Liver (tissue), 9 donors: ENCODE measurements around the gene AAMDC. TPM values are rescaled to one million over a fixed set of nuclear protein-coding genes. Genes with fewer than 3 reads are reported as not detected.
A peak's percentile ranks its signal among the peaks of the same experiment; 100 is the strongest.

Experiments
- DNase-seq: peaks from one replicate; pipeline ENCODE4 v3.0.0-alpha.2; 2017; ENCODE audit warnings: low spot score
- H3K27ac ChIP-seq, 2 donors: one replicate each; pipeline ENCODE4 v1.7.0; 2013; ENCODE audit warnings: inconsistent platforms in 2 of 2, low read length in 2 of 2, control low read depth in 1 of 2, low read depth in 1 of 2, mild to moderate bottlenecking in 1 of 2
- H3K27me3 ChIP-seq, 4 donors: one replicate each; pipeline versions ENCODE4 v1.6.1 to v1.7.0; 2013; ENCODE audit warnings: low read length in 3 of 4, inconsistent platforms in 1 of 4, mild to moderate bottlenecking in 1 of 4, moderate library complexity in 1 of 4; ENCODE audit not compliant: control insufficient read depth in 4 of 4, insufficient read depth in 4 of 4
- H3K36me3 ChIP-seq, 4 donors: one replicate each; pipeline versions ENCODE4 v1.6.1 to v1.7.0; 2013; ENCODE audit warnings: low read length in 3 of 4, mild to moderate bottlenecking in 3 of 4, low read depth in 1 of 4, moderate library complexity in 1 of 4; ENCODE audit not compliant: control insufficient read depth in 4 of 4, insufficient read depth in 3 of 4
- H3K4me1 ChIP-seq, 4 donors: one replicate each; pipeline versions ENCODE4 v1.6.1 to v1.7.0; 2013; ENCODE audit warnings: low read length in 3 of 4, mild to moderate bottlenecking in 3 of 4, moderate library complexity in 1 of 4; ENCODE audit not compliant: control insufficient read depth in 4 of 4, insufficient read depth in 4 of 4
- H3K4me3 ChIP-seq, 3 donors: one replicate each; pipeline versions ENCODE4 v1.6.1 to v1.7.0; 2013; ENCODE audit warnings: low read length in 3 of 3, control low read depth in 1 of 3, low read depth in 1 of 3, mild to moderate bottlenecking in 1 of 3
- H3K9ac ChIP-seq, 2 donors: one replicate each; pipeline ENCODE4 v1.7.0; 2013; ENCODE audit warnings: low read length in 2 of 2, mild to moderate bottlenecking in 2 of 2, moderate library complexity in 2 of 2, control low read depth in 1 of 2, low read depth in 1 of 2
- H3K9me3 ChIP-seq, 4 donors: one replicate each; pipeline versions ENCODE4 v1.6.1 to v1.7.0; 2013; ENCODE audit warnings: low read length in 3 of 4; ENCODE audit not compliant: control insufficient read depth in 4 of 4
- ATF3 ChIP-seq: IDR thresholded peaks from 2 replicates; pipeline ENCODE4 v1.6.1; 2016; ENCODE audit warnings: antibody characterized with exemption
- CTCF ChIP-seq: fragments of 150-350 bp; IDR thresholded peaks from 2 replicates; pipeline ENCODE4 v1.5.1; 2017; ENCODE audit warnings: improper control_type of control experiment, low read depth, low read length; ENCODE audit not compliant: missing input control
- EGR1 ChIP-seq, 2 donors: IDR thresholded peaks; 2 replicates each; pipeline ENCODE4 v1.6.1; 2016 to 2018; ENCODE audit warnings: antibody characterized with exemption in 2 of 2, low read depth in 2 of 2
- FOXA1 ChIP-seq: IDR thresholded peaks from 2 replicates; pipeline ENCODE4 v1.6.1; 2016; ENCODE audit warnings: antibody characterized with exemption
- FOXA2 ChIP-seq: IDR thresholded peaks from 2 replicates; pipeline ENCODE4 v1.6.1; 2016; ENCODE audit warnings: antibody characterized with exemption
- GABPA ChIP-seq, 2 donors: IDR thresholded peaks in 1 of 2; conservative IDR thresholded peaks in 1 of 2; 2 replicates each; pipeline ENCODE4 v1.6.1; 2016; ENCODE audit warnings: antibody characterized with exemption in 2 of 2, mild to moderate bottlenecking in 1 of 2, moderate library complexity in 1 of 2
- HNF4A ChIP-seq, 2 donors: conservative IDR thresholded peaks; 2 replicates each; pipeline ENCODE4 v1.6.1; 2016; ENCODE audit warnings: antibody characterized with exemption in 2 of 2, mild to moderate bottlenecking in 2 of 2
- HNF4G ChIP-seq: IDR thresholded peaks from 2 replicates; pipeline ENCODE4 v1.6.1; 2016; ENCODE audit warnings: antibody characterized with exemption
- JUND ChIP-seq, 2 donors: IDR thresholded peaks; 2 replicates each; pipeline ENCODE4 v1.6.1; 2016; ENCODE audit warnings: antibody characterized with exemption in 2 of 2
- MAX ChIP-seq: IDR thresholded peaks from 2 replicates; pipeline ENCODE4 v1.6.1; 2016; ENCODE audit warnings: antibody characterized with exemption
- NR2F2 ChIP-seq: IDR thresholded peaks from 2 replicates; pipeline ENCODE4 v1.6.1; 2016; ENCODE audit warnings: antibody characterized with exemption
- RAD21 ChIP-seq, 2 donors: IDR thresholded peaks; 2 replicates each; pipeline ENCODE4 v1.6.1; 2016; ENCODE audit warnings: antibody characterized with exemption in 2 of 2, mild to moderate bottlenecking in 2 of 2
- REST ChIP-seq: IDR thresholded peaks from 2 replicates; pipeline ENCODE4 v1.6.1; 2016; ENCODE audit warnings: antibody characterized with exemption, mild to moderate bottlenecking
- RXRA ChIP-seq, 2 donors: IDR thresholded peaks; 2 replicates each; pipeline ENCODE4 v1.6.1; 2017 to 2018; ENCODE audit warnings: antibody characterized with exemption in 2 of 2, mild to moderate bottlenecking in 1 of 2
- SP1 ChIP-seq: IDR thresholded peaks from 2 replicates; pipeline ENCODE4 v1.6.1; 2018; ENCODE audit warnings: antibody characterized with exemption, mild to moderate bottlenecking
- TAF1 ChIP-seq: conservative IDR thresholded peaks from 2 replicates; pipeline ENCODE4 v1.6.1; 2016; ENCODE audit warnings: antibody characterized with exemption, mild to moderate bottlenecking
- ZBTB33 ChIP-seq: IDR thresholded peaks from 2 replicates; pipeline ENCODE4 v1.6.1; 2016; ENCODE audit warnings: antibody characterized with exemption
- WGBS: extraction: QIAGEN DNeasy Blood & Tissue Kit; methylation state at CpG from one replicate; pipeline ENCODE4 v1.1.7; 2013; 5-methylcytosine and 5-hydroxymethylcytosine counted together
- polyA plus RNA-seq, 2 donors: library from polyadenylated mRNA; stranded (reverse) in 1 of 2; unstranded in 1 of 2; fragments of 200-250 nt in 1 of 2; fragments of >200 nt in 1 of 2; fragmentation: Nextera tagmentation in 1 of 2; extraction: Ambion mirVana in 1 of 2; gene quantifications; one replicate each; pipeline versions ENCODE4 v1.2.1 to v1.2.3, GENCODE V29; 2013 to 2015
- total RNA-seq, 2 donors: library from RNA; depleted of rRNA; stranded (reverse); fragments of >200 nt; gene quantifications; one replicate each; pipeline ENCODE4 v1.2.3, GENCODE V29; 2014
- donor health status: healthy.
- donor health status: healthy.
- donor health status: healthy.
- donor health status: healthy.
- donor health status: healthy.

AAMDC gene
- total and polyA plus RNA-seq, 4 donors, result 7.4 to 31.1 (median 13.7) TPM

- TF ChIP-seq ATF3 (no peak), RXRA (IDR thresholded peaks at IDR 0.05) (peak in 1 of 2 donors; percentile 38), REST (peak; percentile 7), JUND (IDR thresholded peaks at IDR 0.05) (no peak), HNF4A (conservative IDR thresholded peaks at IDR 0.05) (peak in 1 of 2 donors; percentile 37), MAX (no peak), NR2F2 (no peak), RAD21 (IDR thresholded peaks at IDR 0.05) (peak; percentile 5 to 14)
- no peaks in the 10 kb centered on the region for H3K9me3 ChIP-seq
- H3K4me1 ChIP-seq, result peaks cover 6 to 30% (median 18%) of the 10 kb centered on the region in 4 donors
- H3K9ac ChIP-seq, result no peak overlapping the region
- H3K27me3 ChIP-seq, result no peaks in the 10 kb centered on the region
- no peaks in the 10 kb centered on the region for H3K36me3 ChIP-seq
- DNase-seq, result no peak
- 14% methylated on average over 1 of the region's 1 CpG for WGBS
- peak overlapping the region in 1 of 2 donors; percentile 28 for H3K27ac ChIP-seq
- H3K4me3 ChIP-seq, result no peak overlapping the region
Observed at GRCh38 chr11:77823775-77824174, 2.8 kb downstream of the AAMDC start.

GRCh38 chr11:77828926-77829325 lies 8.0 kb downstream of the AAMDC start:
- Histone ChIP-seq H3K36me3 (no peaks in the 10 kb centered on the region), H3K27me3 (no peaks in the 10 kb centered on the region), H3K27ac (no peak overlapping the region), H3K9me3 (no peaks in the 10 kb centered on the region), H3K4me1 (peaks cover 0 to 2% (median under 1%) of the 10 kb centered on the region in 4 donors), H3K9ac (no peak overlapping the region), H3K4me3 (no peak overlapping the region)
- 98% methylated on average over 2 of the region's 2 CpGs for WGBS
- TF ChIP-seq TAF1 (no peak), JUND (IDR thresholded peaks at IDR 0.05) (no peak)
- no peak for DNase-seq

- TF ChIP-seq ZBTB33 (no peak), NR2F2 (no peak), MAX (no peak), ATF3 (no peak), FOXA2 (no peak), TAF1 (no peak), RXRA (IDR thresholded peaks at IDR 0.05) (no peak), HNF4G (no peak), CTCF (no peak), JUND (IDR thresholded peaks at IDR 0.05) (no peak), EGR1 (IDR thresholded peaks at IDR 0.05; ENCODE audit: low read depth in 2 of 2) (no peak), FOXA1 (no peak), GABPA (IDR thresholded peaks at IDR 0.05 in 1 of 2, conservative IDR thresholded peaks at IDR 0.05 in 1 of 2) (no peak), SP1 (no peak)
- Histone ChIP-seq H3K9ac (no peak overlapping the region), H3K9me3 (no peaks in the 10 kb centered on the region), H3K27me3 (no peaks in the 10 kb centered on the region), H3K4me1 (no peaks in the 10 kb centered on the region), H3K27ac (no peak overlapping the region), H3K36me3 (no peaks in the 10 kb centered on the region), H3K4me3 (no peak overlapping the region)
- no peak for DNase-seq
- WGBS, result 90% methylated on average over 4 of the region's 4 CpGs
Observed at GRCh38 chr11:77833302-77833701, 12.4 kb downstream of the AAMDC start.
